Thoracic aorta (tissue), 2 donors: Measurements from ENCODE around the gene FAM185A. TPM values are rescaled to one million over a fixed set of nuclear protein-coding genes. Genes with fewer than 3 reads are reported as not detected.
"Not testable (repeated sequence)": the region's sequence is repeated elsewhere in the genome, so short reads cannot be mapped to it uniquely, and the experiment has no call there.

ENCODE experiments used
- ATAC-seq: fragments of 150-250 bp; one replicate; pipeline ENCODE4 v1.8.0; 2017; ENCODE audit warnings: low read depth; ENCODE audit not compliant: insufficient number of reproducible peaks, low FRiP score
- DNase-seq: peaks from one replicate; pipeline ENCODE4 v3.0.0-alpha.2; 2020; ENCODE audit warnings: low spot score
- H3K27ac ChIP-seq, 2 donors: fragments of 200-600 bp; sonication (generic); 1 replicate in 1 of 2; 2 replicates in 1 of 2; pipeline ENCODE4 v1.5.1; 2016; ENCODE audit warnings: mild to moderate bottlenecking in 2 of 2, moderate library complexity in 2 of 2
- H3K27me3 ChIP-seq: fragments of 200-600 bp; sonication (generic); replicated peaks from 2 replicates; pipeline ENCODE4 v1.6.0; 2016; ENCODE audit warnings: mild to moderate bottlenecking; ENCODE audit not compliant: insufficient read depth
- H3K36me3 ChIP-seq: fragments of 200-600 bp; sonication (generic); one replicate; pipeline ENCODE4 v1.5.1; 2016
- H3K4me1 ChIP-seq, 2 donors: fragments of 200-600 bp; sonication (generic); 1 replicate in 1 of 2; 2 replicates in 1 of 2; pipeline versions ENCODE4 v1.5.1 to v1.6.0; 2016; ENCODE audit warnings: low read depth in 2 of 2, mild to moderate bottlenecking in 1 of 2; ENCODE audit not compliant: control insufficient read depth in 1 of 2
- H3K4me3 ChIP-seq: fragments of 200-600 bp; sonication (generic); 2 replicates; pipeline ENCODE4 v1.5.1; 2016; ENCODE audit warnings: mild to moderate bottlenecking
- H3K9me3 ChIP-seq: fragments of 200-600 bp; sonication (generic); 2 replicates; pipeline ENCODE4 v1.5.1; 2016
- CTCF ChIP-seq: fragments of 200-600 bp; sonication (generic); IDR thresholded peaks from one replicate; pipeline ENCODE4 v1.5.1; 2019; ENCODE audit warnings: antibody characterized with exemption
- total RNA-seq, 2 donors: library from RNA; depleted of rRNA; stranded (reverse); fragments of >200 nt; gene quantifications; one replicate each; pipeline versions ENCODE4 v1.1.0 to v1.2.3, GENCODE V29; 2016

The FAM185A gene
- total RNA-seq, 2 donors from 2014 or later = 19.0 to 22.4 TPM

GRCh38 chr7:102745494-102746288 is 3.1 kb upstream of the FAM185A start:
- ATAC-seq, DNase-seq, H3K27ac ChIP-seq, H3K27me3 ChIP-seq, H3K4me1 ChIP-seq, H3K4me3 ChIP-seq, H3K36me3 ChIP-seq, H3K9me3 ChIP-seq: not testable (repeated sequence)

DNA sequence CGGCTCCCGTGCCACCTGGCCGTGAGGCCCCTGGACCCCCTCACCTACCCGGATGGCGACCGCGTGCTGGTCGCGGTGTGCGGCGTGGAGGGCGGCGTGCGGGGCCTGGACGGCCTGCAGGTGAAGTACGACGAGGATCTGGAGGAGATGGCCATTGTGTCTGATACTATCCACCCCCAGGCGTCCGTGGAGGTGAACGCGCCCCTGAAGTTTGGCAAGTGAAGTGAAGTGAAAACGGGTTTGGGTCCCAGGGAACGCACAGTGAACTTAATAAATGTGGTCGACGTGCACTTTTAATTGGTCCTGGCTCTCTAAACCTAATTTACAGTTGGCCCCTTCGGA is 617 bp downstream of the FAM185A start:
- peak overlapping the region; percentile 85 for H3K4me3 ChIP-seq
- H3K36me3 ChIP-seq, H3K27me3 ChIP-seq, H3K4me1 ChIP-seq, DNase-seq, H3K9me3 ChIP-seq, ATAC-seq: not testable (repeated sequence)
- peak overlapping the region in 1 of 2 donors; percentile 69 for H3K27ac ChIP-seq

GRCh38 chr7:102758227-102758626 is 9.4 kb downstream of the FAM185A start:
- H3K9me3 ChIP-seq, ATAC-seq, H3K27me3 ChIP-seq, H3K36me3 ChIP-seq, DNase-seq, H3K27ac ChIP-seq, H3K4me3 ChIP-seq: not testable (repeated sequence)
- peak; percentile 13 for TF ChIP-seq CTCF
- H3K4me1 ChIP-seq = peaks cover 0 to 12% of the 10 kb centered on the region in 2 donors

DNA sequence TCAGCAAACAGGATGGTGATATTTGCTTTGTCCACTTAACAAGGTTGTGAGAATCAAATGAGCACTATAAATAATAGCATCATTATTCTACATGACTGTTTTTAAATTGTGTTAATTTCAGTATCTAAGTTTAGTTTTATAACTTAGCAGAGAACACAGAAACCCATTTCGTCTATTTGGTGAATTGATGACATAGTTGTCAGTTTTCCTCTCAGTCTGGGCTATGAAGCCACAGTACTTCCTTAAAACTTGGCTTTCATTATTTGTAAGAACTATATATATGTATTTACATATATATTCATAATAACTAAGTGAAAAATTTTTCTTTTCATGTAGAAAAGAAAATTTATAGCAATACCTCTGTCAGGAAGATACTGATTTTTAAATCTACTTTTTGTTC is 11.1 kb downstream of the FAM185A start:
- peaks cover 0 to 19% of the 10 kb centered on the region in 2 donors for H3K4me1 ChIP-seq
- H3K27me3 ChIP-seq, H3K9me3 ChIP-seq, DNase-seq, ATAC-seq, H3K4me3 ChIP-seq, H3K27ac ChIP-seq, H3K36me3 ChIP-seq: not testable (repeated sequence)

- not testable (repeated sequence) for H3K4me3 ChIP-seq, H3K27me3 ChIP-seq, H3K9me3 ChIP-seq, DNase-seq, H3K36me3 ChIP-seq, ATAC-seq, H3K27ac ChIP-seq
- H3K4me1 ChIP-seq = peaks cover 0 to 19% of the 10 kb centered on the region in 2 donors
Measured at GRCh38 chr7:102761234-102761633, 12.4 kb downstream of the FAM185A start.

DNA sequence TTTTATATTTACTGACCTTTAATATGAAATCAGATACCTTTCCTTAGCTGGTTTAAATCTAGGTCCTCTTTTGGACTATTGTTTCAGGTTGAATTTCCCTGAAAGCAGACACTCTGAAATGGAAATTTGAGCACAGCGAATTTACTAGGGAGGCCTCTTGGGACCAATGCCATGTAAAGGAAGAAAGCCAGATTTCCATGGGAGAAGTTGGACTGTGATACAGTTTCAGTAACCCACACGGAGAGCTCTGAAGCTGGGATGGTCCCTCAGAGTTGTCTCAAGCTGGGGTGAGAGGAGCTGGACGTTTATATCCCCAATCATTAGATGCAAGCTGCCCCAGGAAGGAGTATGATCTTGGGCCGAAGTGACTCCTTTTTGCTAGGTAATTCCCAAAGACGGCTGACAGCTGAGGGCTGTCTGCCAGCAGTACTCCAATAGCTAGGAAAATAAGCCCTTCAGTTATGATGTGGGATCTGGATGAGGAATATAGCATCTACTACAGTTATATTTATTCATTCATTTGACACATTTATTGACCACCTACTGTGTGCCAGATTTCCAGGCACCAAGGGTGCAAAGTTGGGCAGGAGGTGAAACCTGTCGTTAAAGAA is 14.6 kb downstream of the FAM185A start:
- Histone ChIP-seq H3K4me3 (peak overlapping the region; percentile 56), H3K4me1 (peaks cover 0 to 19% of the 10 kb centered on the region in 2 donors), H3K27ac (peak overlapping the region; percentile 37 to 63)
- not testable (repeated sequence) for DNase-seq, H3K36me3 ChIP-seq, H3K27me3 ChIP-seq, H3K9me3 ChIP-seq
- peak; percentile 10 for ATAC-seq

DNA sequence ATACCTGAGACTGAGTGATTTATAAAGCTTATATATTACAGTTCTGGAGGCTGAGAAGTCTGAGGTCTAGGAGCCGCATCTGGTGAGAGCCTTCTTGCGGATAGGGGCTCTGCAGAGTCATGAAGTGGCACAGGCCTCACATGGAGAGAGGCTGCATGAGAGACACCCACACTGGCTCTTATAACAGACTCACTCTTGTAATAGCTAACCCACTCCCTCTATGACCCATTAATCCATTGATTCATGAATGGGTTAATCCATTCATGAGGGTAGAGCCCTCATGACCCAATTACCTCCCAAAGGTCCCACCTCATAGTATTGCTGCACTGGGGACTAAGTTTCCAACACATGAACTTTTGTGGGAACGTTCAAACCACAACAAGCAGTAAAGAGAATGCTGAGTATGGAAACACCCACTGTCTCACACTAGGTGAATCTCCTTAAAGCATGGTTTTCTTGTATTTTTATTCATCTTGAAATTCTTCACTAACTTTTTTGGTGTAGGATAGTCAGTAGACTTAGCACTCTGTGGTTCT is 20.9 kb downstream of the FAM185A start:
- H3K36me3 ChIP-seq, ATAC-seq: not testable (repeated sequence)

DNA sequence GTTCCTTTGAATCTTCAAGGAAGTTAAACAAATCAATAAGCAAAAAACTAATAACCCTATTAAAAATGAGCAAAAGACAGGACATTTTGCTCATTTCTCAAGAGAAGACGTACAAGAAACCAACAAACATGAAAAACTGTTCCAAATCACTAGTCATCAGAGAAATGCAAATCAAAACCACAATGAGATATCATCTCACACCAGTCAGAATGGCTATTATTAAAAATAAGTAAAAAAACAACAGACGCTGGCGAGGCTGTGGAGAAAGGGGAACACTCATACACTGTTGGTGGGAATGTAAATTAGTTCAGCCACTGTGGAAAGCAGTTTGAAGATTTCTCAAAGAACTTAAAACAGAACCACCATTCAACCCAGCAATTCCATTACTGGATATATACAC is 21.7 kb downstream of the FAM185A start:
- H3K4me1 ChIP-seq, H3K36me3 ChIP-seq, ATAC-seq, H3K27ac ChIP-seq, DNase-seq, H3K9me3 ChIP-seq, H3K4me3 ChIP-seq, H3K27me3 ChIP-seq: not testable (repeated sequence)

More for the DNA sequence above, 20.9 kb downstream of the FAM185A start:
- H3K9me3 ChIP-seq, DNase-seq, H3K27ac ChIP-seq, H3K27me3 ChIP-seq, H3K4me3 ChIP-seq, H3K4me1 ChIP-seq: not testable (repeated sequence)

DNA sequence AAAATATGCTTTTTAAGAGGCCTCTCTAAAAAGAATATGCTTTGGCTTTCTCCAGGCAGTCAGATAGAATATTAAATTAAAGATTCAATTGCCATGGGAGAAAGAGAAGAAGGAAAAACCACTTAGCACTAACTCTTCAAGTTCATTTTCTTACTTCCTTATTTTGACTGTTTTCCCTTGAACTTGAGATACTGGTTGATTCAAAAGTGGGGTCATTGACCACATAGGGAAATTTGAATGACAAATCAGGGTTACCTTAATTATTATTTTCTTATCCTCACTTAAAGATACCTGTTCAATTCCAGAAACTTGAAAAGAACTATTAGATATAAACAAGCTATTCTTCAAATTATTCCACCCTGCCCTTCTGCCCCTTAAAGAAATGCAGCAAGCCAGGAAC is 27.4 kb downstream of the FAM185A start:
- H3K27ac ChIP-seq, H3K36me3 ChIP-seq, H3K4me3 ChIP-seq, H3K27me3 ChIP-seq, DNase-seq, ATAC-seq, H3K9me3 ChIP-seq, H3K4me1 ChIP-seq: not testable (repeated sequence)

DNA sequence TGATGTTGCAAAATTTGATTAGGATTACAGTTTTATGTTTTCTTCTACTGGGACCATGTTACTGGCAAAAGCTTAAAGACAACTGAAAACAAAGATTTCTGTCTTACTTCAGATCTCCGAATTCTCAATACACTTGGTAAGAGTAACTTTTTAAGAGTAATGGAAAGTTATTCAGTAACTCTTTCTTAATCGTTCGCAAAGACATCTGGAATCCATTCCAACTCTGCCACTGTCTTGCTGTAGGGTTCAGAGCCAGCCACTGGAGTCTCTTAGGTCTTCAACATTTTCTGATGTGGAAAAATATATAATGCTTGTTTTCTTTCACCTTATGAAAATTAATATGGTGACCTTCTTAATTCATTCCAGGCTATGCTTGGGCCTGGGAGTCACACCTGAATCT is 29.9 kb downstream of the FAM185A start:
- not testable (repeated sequence) for H3K36me3 ChIP-seq, DNase-seq, H3K27me3 ChIP-seq, H3K9me3 ChIP-seq, H3K4me3 ChIP-seq, H3K27ac ChIP-seq, ATAC-seq, H3K4me1 ChIP-seq

- not testable (repeated sequence) for H3K36me3 ChIP-seq, H3K4me3 ChIP-seq, DNase-seq, H3K4me1 ChIP-seq, H3K9me3 ChIP-seq, H3K27ac ChIP-seq, ATAC-seq, H3K27me3 ChIP-seq
Measured at GRCh38 chr7:102780926-102781325, 32.1 kb downstream of the FAM185A start.
